Measurements from ENCODE around the gene ICOSLG.
"Not testable (repeated sequence)": the region's sequence is repeated elsewhere in the genome, so short reads cannot be mapped to it uniquely, and the experiment has no call there.

The ICOSLG gene, protein sequence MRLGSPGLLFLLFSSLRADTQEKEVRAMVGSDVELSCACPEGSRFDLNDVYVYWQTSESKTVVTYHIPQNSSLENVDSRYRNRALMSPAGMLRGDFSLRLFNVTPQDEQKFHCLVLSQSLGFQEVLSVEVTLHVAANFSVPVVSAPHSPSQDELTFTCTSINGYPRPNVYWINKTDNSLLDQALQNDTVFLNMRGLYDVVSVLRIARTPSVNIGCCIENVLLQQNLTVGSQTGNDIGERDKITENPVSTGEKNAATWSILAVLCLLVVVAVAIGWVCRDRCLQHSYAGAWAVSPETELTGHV

GRCh38 chr21:44240842-44241241 lies at the start of gene ICOSLG:
Gene ICOSLG (minus strand): TSS chr21:44240943. CDS start chr21:44240817, 126 bp downstream.
- not testable (repeated sequence) for DNase-seq

- DNase-seq: no peak
Measured at GRCh38 chr21:44289381-44290010, 48.8 kb upstream of the ICOSLG start.

DNA sequence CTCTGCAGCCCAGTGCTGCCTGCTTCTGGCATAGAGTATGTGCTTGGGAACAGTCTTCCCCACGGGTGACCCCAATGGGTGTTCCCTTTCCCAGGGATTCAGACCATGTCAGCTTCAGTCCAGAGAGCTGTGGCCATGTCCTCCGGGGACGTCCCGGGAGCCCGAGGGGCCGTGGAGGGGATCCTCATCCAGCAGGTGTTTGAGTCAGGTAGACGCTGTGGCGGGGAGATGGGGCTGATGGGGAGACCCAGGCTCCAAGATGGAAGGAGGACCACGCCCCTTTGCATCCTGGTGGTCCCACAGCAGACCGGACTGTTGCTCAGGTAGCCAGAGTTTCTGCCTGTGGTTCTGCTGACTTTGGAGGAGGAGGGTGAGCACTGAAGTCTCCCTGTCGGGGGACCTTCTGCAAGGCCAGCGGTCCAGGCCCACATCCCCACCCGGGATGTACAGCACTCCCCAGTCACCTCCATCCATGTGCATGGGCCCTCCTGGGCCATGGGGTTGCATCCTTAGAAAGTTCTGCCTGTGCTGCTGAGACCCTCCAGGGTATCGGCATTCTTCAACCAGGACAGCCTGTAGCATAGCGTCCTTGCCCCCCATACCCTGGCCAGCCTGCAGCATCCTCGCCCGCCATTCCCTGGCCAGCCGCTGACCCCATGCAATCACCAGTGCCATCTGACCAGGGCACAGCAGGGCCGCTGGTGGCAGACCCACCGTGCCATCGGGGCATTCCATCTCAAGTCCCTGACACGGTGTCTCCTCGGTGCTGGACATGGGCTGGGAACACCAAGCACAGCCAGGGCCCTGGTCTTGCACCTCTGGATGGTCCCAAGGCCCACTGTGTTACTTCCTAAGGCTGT lies 47.7 kb upstream of the ICOSLG start:
- DNase-seq: no peak

DNA sequence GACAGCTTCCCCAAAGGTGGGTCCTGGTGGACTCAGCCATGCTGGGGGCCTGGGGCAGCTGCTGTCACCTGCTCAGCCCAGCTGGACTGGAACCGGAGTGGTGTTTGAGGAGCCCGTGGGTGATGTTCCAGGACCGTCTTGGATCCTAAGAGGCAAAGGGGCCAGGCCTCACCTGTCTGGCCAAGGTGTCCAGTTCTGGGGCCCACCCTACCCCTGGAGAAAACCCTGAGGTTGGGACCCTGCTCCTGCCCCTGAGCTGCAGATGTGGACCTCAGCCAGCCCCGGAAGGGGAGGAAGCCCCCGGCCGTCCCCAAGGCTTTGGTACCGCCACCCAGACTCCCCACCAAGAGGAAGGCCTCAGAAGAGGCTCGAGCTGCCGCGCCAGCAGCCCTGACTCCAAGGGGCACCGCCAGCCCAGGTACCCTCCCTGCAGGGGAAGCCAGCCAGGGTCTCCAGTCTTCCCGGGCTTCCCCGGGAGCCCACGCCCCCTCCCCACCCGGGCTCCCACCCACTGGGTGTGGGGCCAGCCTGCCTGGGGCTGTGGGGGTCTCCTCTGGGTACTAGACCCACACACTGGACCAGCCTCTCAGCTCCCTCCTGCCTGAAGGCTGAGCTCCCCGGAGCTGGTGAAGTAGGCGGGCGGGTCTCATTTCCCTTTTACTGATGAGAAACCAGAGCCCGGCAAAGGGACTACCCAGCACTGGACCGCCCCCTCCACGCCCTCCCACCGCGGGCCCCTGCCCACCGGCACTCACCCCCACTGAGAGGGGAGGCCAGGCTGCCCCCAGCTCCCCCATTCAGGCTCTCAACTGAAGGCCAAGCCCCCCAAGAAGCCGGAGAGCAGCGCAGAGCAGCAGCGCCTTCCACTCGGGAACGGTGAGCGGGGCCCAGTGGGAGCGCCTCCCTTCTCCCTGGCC lies 46.2 kb upstream of the ICOSLG start:
- DNase-seq: no peak

GRCh38 chr21:44286086-44286715 lies 45.5 kb upstream of the ICOSLG start:
- no peak for DNase-seq

DNA sequence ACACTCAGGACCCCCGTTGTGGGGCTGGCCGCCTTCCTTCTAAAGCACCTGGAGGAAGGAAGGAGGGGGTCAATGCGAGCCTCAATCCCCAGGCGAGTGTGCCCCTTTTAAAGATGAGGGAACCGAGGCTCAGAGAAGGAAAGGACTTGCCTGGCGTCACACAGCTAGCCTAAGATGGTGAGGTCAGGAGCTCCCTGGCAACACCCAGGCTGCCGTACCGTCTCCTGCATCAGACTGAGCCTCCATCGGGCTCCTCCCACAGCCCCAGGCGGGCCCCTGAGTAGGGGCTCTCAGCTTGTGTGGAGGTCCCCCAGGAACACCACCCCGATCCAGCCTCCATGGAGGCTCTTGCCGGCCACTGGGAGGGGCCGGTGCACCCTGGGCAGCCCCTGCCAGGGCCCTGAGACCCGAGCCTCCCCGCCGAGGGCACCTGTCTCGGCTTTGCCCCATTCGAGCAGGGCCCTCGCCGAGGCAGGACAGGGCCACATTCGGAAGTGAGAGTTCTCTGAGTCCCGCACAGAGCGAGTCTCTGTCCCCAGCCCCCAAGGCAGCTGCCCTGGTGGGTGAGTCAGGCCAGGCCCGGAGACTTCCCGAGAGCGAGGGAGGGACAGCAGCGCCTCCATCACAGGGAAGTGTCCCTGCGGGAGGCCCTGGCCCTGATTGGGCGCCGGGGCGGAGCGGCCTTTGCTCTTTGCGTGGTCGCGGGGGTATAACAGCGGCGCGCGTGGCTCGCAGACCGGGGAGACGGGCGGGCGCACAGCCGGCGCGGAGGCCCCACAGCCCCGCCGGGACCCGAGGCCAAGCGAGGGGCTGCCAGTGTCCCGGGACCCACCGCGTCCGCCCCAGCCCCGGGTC lies 44.6 kb upstream of the ICOSLG start, which contains the start of gene AIRE:
Gene AIRE (plus strand): TSS at position 739 of the 855 bp plus-strand sequence. CDS start 131 bp downstream, outside the sequence.
- no peak for DNase-seq

GRCh38 chr21:44283948-44284347 lies 43.2 kb upstream of the ICOSLG start:
- DNase-seq: no peak

- DNase-seq: not testable (repeated sequence)
Measured at GRCh38 chr21:44283211-44283785, 42.6 kb upstream of the ICOSLG start.

GRCh38 chr21:44282370-44282769 lies 41.6 kb upstream of the ICOSLG start:
- no peak for DNase-seq

- no peak for DNase-seq
Measured at GRCh38 chr21:44281801-44282200, 41.1 kb upstream of the ICOSLG start.

- no peak for DNase-seq
Measured at GRCh38 chr21:44279354-44280260, 38.9 kb upstream of the ICOSLG start.

DNA sequence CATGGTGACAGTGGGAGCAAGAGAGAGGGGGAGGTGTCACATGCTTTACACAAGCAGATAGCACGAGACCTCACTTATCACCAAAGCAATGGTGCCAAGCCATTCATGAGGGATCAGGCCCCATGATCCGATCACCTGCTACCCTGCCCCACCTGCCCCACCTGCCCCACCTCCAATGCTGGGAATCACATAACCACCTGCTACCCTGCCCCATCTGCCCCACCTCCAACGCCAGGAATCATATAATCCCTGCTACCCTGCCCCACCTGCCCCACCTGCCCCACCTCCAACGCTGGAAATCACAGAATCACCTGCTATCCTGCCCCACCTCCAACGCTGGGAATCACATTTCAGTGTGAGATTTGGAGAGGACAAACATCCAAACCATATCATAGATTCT lies 34.3 kb upstream of the ICOSLG start:
- DNase-seq: no peak

GRCh38 chr21:44273046-44273445 lies 32.3 kb upstream of the ICOSLG start:
- no peak for DNase-seq

DNA sequence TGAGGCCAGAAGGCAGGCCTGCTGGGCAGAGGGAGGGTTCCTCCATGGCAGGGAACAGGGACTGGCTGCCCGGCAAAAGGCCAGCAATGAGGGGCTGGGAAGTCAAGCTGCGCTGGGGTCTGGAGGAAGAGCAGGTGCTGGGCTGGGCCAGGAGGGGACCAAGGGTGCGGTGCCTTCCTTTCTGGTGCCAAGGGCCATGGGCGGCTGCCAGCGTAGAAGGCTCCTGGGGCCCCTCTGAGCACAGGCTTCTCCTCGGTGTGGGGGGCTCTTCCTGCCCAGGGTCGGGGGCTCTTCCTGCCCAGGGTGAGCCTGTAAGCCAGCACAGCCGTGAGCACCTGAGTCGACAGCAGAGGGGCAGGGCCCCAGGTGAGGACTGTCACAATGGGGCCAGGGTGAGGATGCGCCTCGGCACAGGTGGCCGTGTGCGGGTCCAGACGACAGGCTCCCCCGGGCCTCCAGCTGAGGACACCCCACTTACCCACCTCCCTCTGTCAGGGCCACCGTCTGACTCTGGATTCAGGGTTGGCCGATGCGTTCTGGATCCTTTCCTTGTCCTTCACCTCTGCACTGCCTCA lies 31.6 kb upstream of the ICOSLG start:
- DNase-seq: no peak

GRCh38 chr21:44271558-44272283 lies 31.0 kb upstream of the ICOSLG start:
- DNase-seq: no peak

DNA sequence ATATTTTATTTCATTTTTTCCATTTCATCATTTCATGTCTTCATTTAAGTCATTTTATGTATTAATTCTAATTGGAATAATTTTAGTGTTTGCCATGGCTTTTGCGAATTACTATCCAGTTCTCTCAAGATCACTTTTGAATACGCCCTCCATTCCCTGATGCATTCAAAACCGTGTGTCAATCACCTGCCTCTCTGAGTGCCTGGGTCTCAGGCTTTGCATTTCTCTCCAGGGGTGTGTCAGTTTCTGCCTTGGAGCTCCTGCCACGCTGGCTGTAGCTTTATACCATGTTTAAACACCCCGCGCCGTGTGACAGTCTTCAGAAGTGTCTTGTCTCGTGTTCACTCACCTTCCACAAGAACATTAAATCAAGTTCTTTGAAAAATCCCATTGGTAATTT lies 28.3 kb upstream of the ICOSLG start:
- no peak for DNase-seq

DNA sequence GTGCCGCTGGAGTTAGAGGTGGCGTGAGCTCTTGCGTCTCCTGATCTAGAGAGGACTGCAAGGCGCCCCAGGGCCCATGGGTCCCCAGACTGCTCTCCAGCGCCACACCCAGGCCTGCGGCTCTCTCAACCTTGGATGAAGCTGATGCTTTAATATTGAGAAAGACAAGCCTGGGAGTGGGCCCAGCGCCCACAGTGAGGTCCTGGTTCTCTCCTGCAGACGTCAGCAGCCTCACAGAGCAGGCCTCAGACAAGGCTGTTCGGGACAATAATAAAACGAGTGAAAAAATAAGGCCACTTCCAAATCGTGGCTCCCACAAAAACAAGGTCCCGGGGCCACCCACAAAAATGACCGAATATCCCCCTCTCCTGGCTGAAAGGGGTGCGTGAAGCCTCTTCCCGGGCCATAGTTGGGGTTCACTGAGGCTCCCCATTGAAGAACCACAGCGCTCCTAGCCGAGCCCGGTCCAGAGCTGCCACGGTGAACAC lies 27.0 kb upstream of the ICOSLG start:
- DNase-seq: peak; percentile 44

DNA sequence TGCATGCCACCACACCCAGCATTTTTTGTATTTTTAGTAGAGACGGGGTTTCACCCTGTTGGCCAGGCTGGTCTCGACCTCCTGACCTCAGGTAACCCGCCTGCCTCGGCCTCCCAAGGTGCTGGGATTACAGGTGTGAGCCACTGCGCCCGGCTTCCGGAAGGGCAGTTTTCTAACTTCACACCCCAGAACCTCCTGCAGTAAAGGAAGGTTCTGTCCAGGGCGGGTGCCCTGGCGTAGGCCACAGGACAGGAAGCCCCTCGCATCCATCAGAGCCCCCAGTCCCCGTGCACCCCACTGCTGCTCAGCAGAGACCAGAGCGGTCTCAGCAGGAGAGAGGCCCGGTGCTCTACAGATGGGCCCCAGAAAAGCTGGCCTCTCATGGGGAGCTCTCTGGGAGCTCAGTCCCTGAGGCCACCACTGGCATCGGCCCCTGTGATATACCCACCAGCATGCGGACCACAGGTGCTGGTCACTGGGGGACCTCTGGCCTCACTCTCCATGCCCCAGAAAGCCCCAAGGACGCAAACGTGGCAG lies 25.1 kb upstream of the ICOSLG start:
- no peak for DNase-seq

Data from CD4-positive, alpha-beta T cell treated with Interleukin-21 for 1 hour (primary cell).